HG02759 (cell line): ENCODE results near the gene PCNX2.

ENCODE experiments used
- ATAC-seq: cut with Tn5 transposase; IDR thresholded peaks from one replicate; pipeline ENCODE4 v1.9.1; 2021; ENCODE audit warnings: mild to moderate bottlenecking, moderate library complexity; ENCODE audit not compliant: unreplicated experiment

The PCNX2 gene

GRCh38 chr1:233066087-233066486, 229.4 kb downstream of the PCNX2 start:
- ATAC-seq = no peak

- ATAC-seq = no peak
Observed at GRCh38 chr1:233065685-233066084, 229.8 kb downstream of the PCNX2 start.

DNA sequence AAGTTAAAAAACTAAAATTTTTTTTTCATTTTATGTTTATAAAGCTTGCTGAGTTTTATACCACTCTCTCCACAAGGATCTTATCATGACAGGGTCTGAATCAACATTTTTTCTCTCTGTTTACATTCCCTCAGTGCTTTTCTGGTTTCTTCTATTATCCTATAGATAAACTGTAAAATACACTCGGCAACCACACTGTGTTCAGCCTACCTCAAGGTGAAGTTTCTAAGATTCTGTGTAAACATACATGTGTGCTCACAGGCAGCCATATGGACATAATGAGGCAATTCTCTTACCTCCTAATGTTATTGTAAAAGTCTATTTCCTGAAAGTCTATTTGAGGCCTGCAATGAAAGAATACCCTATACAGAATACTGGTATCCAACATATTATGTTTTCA, 230.5 kb downstream of the PCNX2 start:
- ATAC-seq = no peak

DNA sequence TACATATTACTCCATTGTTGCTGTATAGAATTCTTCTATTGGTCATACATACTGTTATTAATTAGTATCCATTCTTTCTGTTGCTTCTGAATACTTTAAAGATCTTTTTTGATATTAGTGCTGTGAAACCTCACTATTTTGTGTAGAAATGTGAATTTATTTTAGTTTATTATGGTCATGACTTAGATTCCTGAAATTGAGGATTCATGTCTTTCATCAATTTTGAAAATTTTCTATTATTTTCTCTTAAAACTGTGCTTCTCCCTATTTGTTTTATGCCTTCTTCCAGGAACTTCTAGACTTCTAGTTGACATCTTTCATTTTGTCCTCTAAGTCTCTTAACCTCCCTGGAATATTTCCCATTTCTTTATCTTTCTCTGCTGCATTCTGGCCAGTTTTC, 232.1 kb downstream of the PCNX2 start:
- no peak for ATAC-seq

DNA sequence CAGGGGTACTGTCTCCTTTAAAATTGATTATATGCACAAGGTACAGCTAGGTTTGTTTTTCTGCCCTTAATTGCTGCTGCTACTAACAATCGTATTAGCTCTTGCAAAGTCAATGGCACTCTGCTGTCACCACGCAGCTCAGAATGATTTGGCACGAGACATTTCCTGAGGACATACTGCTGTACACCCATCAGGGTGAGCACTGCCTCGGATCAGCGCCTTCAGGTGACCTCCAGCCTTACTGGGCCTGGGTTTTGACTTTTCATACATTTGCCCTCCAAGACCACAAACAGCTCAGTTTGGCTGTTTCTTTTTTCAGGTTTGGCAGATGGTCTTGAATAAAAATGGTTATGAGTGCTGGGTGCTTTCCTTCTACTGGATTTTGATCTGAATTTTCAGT, 234.3 kb downstream of the PCNX2 start:
- ATAC-seq = no peak

- no peak for ATAC-seq
Observed at GRCh38 chr1:233060461-233060994, 235.0 kb downstream of the PCNX2 start.

DNA sequence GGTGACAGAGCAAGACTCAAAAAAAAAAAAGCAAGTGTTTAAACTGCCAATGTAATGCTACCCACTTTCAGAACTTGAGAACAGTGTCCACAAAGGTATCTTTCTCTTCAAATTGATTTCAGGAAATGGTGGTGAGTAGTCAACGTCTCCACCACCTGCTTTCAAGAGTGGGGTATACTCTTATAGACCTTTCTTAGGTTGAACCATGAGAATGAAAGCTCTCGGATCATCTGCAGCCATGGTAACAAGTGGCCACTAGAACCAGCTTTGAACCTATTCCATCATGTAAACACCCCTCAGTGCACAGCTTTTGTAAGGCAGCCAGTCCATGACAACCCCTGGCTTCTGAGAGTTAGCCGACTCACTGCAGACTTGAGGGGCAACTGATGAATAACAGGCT, 237.7 kb downstream of the PCNX2 start:
- no peak for ATAC-seq

DNA sequence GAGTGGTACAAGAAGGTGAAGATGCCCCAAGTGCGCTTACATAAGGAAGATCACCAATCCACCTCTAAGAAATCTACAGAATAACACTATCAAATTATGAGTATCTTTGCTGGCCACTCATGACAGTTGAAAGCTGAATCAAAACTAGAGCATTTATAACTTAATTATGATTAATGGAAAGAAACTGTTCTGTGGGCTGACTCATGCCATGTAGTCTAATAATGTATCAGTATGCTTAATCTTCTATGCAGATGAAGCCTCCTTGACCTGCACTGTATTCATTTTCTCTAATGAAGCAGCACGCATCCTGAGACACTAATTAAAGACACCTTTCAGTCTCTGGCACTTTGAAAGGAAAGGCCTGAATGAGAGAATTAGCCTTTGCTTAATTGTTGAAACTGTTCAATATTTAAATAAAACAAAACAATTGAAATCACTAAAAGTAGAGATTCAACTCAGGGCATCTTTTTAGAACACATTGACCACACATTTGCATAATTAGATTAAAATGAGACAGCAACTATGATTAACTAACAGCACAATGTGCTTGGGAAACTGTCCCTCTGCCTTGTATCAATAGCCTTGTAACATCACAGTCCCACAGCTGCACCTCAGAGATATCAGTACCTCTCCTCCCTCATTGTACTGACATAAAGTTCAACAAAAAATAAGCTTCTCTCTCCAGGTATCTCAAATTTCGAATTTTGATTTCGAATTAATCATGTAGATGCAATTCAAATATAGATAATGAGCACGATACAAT, 239.5 kb downstream of the PCNX2 start:
- ATAC-seq = no peak

DNA sequence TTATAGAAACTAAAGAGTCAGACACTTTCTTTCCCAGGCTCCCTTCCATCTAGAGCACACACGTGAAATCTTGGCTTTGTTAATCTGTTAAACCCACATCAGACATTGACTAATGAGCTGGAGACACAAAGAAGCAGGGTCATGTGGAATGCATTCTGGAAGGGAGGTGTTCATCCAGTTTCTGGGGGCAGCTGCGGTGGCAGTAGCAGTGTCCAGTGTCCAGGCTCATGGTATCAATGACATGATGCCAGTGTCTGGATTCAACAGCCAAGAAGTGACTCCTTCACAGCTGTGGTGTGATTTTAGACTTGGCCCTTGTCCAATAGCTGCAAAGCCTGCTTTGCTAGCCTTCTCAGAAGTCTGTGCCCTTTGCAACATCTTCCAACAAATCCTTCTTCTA, 249.9 kb downstream of the PCNX2 start:
- no peak for ATAC-seq

GRCh38 chr1:233042834-233043233, 252.7 kb downstream of the PCNX2 start:
- peak; percentile 56 for ATAC-seq

GRCh38 chr1:233040494-233040893, 255.0 kb downstream of the PCNX2 start:
- ATAC-seq = no peak

DNA sequence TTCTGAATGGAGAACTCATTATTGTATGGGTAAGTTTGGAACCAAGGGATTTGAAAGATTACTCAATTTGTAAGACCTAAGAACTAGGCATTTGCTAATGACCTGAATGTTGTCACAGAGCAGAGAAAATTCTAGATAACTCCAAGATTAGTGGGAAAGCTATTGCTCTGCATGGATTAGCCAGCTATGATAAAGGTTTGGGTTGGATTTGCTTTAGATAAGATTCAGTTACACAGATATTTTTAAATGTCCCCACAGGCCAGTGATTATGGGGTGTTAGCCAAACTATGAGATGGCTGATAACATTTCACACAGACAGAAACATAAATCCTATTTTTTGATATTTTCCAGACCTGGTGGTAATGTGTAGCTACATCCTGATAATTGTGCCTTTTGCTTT, 256.9 kb downstream of the PCNX2 start:
- ATAC-seq = no peak

DNA sequence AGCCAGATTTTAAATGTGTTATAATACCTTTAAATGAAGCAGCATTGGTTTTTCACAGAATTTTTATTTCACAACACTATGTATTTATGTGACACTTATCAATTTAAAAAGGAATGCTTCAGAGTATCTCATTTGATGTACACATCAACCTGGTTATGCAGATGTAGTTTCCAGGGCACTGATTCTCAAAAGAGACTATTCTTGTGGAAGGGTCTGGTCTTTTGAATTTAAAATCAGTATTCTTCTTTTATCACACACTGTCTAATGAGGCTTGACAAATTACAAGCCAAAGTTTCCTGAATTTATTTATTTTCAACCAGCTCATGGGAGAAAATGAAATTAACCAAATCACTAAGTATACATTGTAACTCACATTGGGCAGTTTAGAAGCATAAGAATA, 257.7 kb downstream of the PCNX2 start:
- ATAC-seq = no peak

GRCh38 chr1:233034836-233035235, 260.7 kb downstream of the PCNX2 start:
- ATAC-seq = no peak

GRCh38 chr1:233033361-233033760, 262.2 kb downstream of the PCNX2 start:
- no peak for ATAC-seq

GRCh38 chr1:233032916-233033315, 262.6 kb downstream of the PCNX2 start:
- no peak for ATAC-seq

DNA sequence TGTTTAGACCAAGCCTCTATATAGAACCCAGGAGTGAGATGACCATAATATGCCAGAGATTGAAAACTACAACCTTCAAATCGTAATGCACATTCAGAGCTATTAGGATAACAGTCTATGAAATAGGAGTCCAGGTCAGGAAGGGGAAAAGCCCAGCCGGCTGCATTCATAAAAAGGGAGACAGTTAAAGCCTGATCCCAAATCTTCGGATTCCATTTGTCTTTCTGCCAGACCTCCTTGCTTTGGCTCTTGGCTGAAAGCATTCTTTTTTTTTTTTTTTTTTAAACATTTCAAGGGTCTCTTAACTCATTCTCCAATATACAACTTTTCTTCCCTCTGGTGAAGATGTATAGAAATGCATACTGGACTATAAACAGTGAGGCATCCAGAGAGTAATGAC, 264.0 kb downstream of the PCNX2 start:
- ATAC-seq = no peak

DNA sequence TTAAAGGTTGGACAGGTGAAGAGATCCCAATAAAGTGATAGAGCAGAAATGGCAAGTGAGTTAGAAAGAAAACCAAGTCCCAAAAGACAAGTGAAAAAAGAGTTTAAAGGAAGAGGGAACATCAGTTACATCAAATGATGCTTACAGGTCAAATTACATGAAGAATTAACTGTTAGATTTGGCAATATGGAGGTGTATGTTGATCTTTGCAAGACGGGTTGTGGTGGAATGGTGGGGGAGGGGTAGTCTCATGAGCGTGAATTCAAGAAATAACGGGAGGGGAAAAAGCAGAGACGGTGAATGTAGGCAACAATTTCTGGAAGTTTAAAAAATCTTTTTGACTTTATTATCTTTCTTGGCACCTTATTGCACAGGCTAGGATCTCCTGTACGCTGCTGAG, 268.5 kb downstream of the PCNX2 start:
- ATAC-seq = no peak

- ATAC-seq = no peak
Observed at GRCh38 chr1:233025567-233025966, 270.0 kb downstream of the PCNX2 start.

DNA sequence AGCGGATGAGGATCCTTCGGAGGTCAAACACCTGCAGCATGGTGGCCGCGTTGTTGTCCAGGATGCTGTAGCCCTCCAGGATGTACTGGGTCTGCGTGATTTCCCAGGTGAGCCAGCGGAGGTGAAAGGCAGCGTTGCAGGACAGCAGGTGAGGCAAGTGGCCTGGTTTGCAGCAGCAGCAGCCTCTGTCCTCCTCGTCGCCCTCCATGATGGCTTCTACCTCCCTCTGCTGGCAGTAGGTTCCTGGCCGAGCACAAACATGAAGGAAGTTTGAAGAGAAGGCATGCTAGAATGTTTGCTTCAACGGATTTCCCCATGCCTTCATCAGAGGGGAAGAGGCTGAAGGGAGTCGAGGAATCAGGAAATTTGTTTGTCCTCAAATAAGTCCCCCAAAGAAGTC, 270.4 kb downstream of the PCNX2 start:
- no peak for ATAC-seq

- ATAC-seq = no peak
Observed at GRCh38 chr1:233024199-233024598, 271.3 kb downstream of the PCNX2 start.

- ATAC-seq = no peak
Observed at GRCh38 chr1:233022246-233022645, 273.3 kb downstream of the PCNX2 start.

- no peak for ATAC-seq
Observed at GRCh38 chr1:233020426-233020825, 275.1 kb downstream of the PCNX2 start.
